ENCODE measurements around the gene P2RY4. TPM values are rescaled to one million over a fixed set of nuclear protein-coding genes. Genes with fewer than 3 reads are reported as not detected.

The P2RY4 gene
- total and polyA plus RNA-seq, 2 donors (not counting 1 experiment from before 2014, with no cell fraction given) = 0.34 to 0.76 TPM

GRCh38 chrX:70226687-70227086 is 33.3 kb downstream of the P2RY4 start:
- H3K4me3 ChIP-seq (ENCODE audit: control extremely low read depth in 1 of 5, extremely low read depth in 1 of 5, insufficient read depth in 1 of 5, low read depth in 2 of 5, low read length in 4 of 5) = no peak overlapping the region
- H3K36me3 ChIP-seq (replicated peaks in 1 of 2; ENCODE audit: control extremely low read depth in 1 of 2, control insufficient read depth in 1 of 2, extremely low read depth in 1 of 2, insufficient read depth in 2 of 2, low read length in 1 of 2) = no peaks in the 10 kb centered on the region
- Mint-ChIP-seq H3K4me1 (no peaks in the 10 kb centered on the region), H3K9me3 (ENCODE audit: insufficient read depth) (no peaks in the 10 kb centered on the region), H3K27ac (no peak overlapping the region), H3K4me3 (no peak overlapping the region), H3K27me3 (no peaks in the 10 kb centered on the region)
- no peak overlapping the region for H3K9ac ChIP-seq (ENCODE audit: low read length)
- H4K20me1 ChIP-seq (ENCODE audit: control insufficient read depth, insufficient read depth, low read length, poor library complexity, severe bottlenecking) = no peaks in the 10 kb centered on the region
- H3K79me2 ChIP-seq (ENCODE audit: control insufficient read depth, insufficient read depth, low read length) = no peaks in the 10 kb centered on the region
- H3K9me3 ChIP-seq (ENCODE audit: control extremely low read depth in 1 of 3, control insufficient read depth in 2 of 3, insufficient read depth in 1 of 3, low read length in 2 of 3) = no peaks in the 10 kb centered on the region
- H3K27ac ChIP-seq (ENCODE audit: low read length in 2 of 2) = no peak overlapping the region
- H2AFZ ChIP-seq (ENCODE audit: insufficient read depth, low read depth, low read length, poor library complexity, severe bottlenecking) = no peak overlapping the region
- ATAC-seq (ENCODE audit: low read depth) (no peak), DNase-seq (no peak)
- H3K4me2 ChIP-seq (replicated peaks; ENCODE audit: low read depth, low read length, poor library complexity, severe bottlenecking) = no peak overlapping the region
- ChIA-PET POLR2A (no interaction called here), CTCF (no interaction called here)
- TF ChIP-seq CTCF (IDR thresholded peaks at IDR 0.05) (no peak), EZH2 (IDR thresholded peaks at IDR 0.05; ENCODE audit: borderline replicate concordance, insufficient read depth, low read depth, low read length, poor library complexity, severe bottlenecking) (no peak)
- no peaks in the 10 kb centered on the region for H3K27me3 ChIP-seq (replicated peaks in 1 of 4; ENCODE audit: control extremely low read depth in 1 of 4, control insufficient read depth in 3 of 4, insufficient read depth in 4 of 4, low read length in 3 of 4)
- H3K4me1 ChIP-seq (ENCODE audit: control insufficient read depth in 2 of 2, insufficient read depth in 2 of 2, low read length in 2 of 2) = no peaks in the 10 kb centered on the region
- intact Hi-C loops (cut with micrococcal nuclease) = no loop called here
- WGBS (ENCODE audit: insufficient coverage) = no CpG with 5 or more reads among the region's 2 CpGs

- TF ChIP-seq EZH2 (IDR thresholded peaks at IDR 0.05; ENCODE audit: borderline replicate concordance, insufficient read depth, low read depth, low read length, poor library complexity, severe bottlenecking) (no peak), CTCF (IDR thresholded peaks at IDR 0.05) (no peak)
- CTCF ChIA-PET = no interaction called here
- H2AFZ ChIP-seq (ENCODE audit: insufficient read depth, low read depth, low read length, poor library complexity, severe bottlenecking) = no peak overlapping the region
These were observed 34.0 kb downstream of the P2RY4 start for GRCh38 chrX:70226048-70226447.

More at GRCh38 chrX:70226048-70226447, 34.0 kb downstream of the P2RY4 start:
- Histone ChIP-seq H3K9me3 (ENCODE audit: control extremely low read depth in 1 of 3, control insufficient read depth in 2 of 3, insufficient read depth in 1 of 3, low read length in 2 of 3) (no peaks in the 10 kb centered on the region), H3K27ac (ENCODE audit: low read length in 2 of 2) (no peak overlapping the region), H3K4me1 (ENCODE audit: control insufficient read depth in 2 of 2, insufficient read depth in 2 of 2, low read length in 2 of 2) (no peaks in the 10 kb centered on the region), H4K20me1 (ENCODE audit: control insufficient read depth, insufficient read depth, low read length, poor library complexity, severe bottlenecking) (no peaks in the 10 kb centered on the region), H3K4me3 (ENCODE audit: control extremely low read depth in 1 of 5, extremely low read depth in 1 of 5, insufficient read depth in 1 of 5, low read depth in 2 of 5, low read length in 4 of 5) (no peak overlapping the region), H3K36me3 (replicated peaks in 1 of 2; ENCODE audit: control extremely low read depth in 1 of 2, control insufficient read depth in 1 of 2, extremely low read depth in 1 of 2, insufficient read depth in 2 of 2, low read length in 1 of 2) (no peaks in the 10 kb centered on the region), H3K27me3 (replicated peaks in 1 of 4; ENCODE audit: control extremely low read depth in 1 of 4, control insufficient read depth in 3 of 4, insufficient read depth in 4 of 4, low read length in 3 of 4) (no peaks in the 10 kb centered on the region), H3K9ac (ENCODE audit: low read length) (no peak overlapping the region), H3K4me2 (replicated peaks; ENCODE audit: low read depth, low read length, poor library complexity, severe bottlenecking) (no peak overlapping the region), H3K79me2 (ENCODE audit: control insufficient read depth, insufficient read depth, low read length) (no peaks in the 10 kb centered on the region)
- H3K4me1 Mint-ChIP-seq = no peaks in the 10 kb centered on the region
- POLR2A ChIA-PET = no interaction called here
- intact Hi-C loops (cut with micrococcal nuclease) = no loop called here
- no peaks in the 10 kb centered on the region for H3K27me3 Mint-ChIP-seq
- no peak overlapping the region for H3K27ac Mint-ChIP-seq
- no peak for DNase-seq
- H3K9me3 Mint-ChIP-seq (ENCODE audit: insufficient read depth) = no peaks in the 10 kb centered on the region
- no peak overlapping the region for H3K4me3 Mint-ChIP-seq
- ATAC-seq (ENCODE audit: low read depth) = no peak
